ENCODE data around the gene CALCOCO1.

- no peak for TF ChIP-seq EZH2phosphoT487 (IDR thresholded peaks at IDR 0.05; ENCODE audit: borderline replicate concordance, low read depth, low read length)
- TF ChIP-seq CTCF (conservative IDR thresholded peaks at IDR 0.05; ENCODE audit: low read length): no peak
Measured at GRCh38 chr12:53735556-53735955, 8.3 kb upstream of the CALCOCO1 start.

Data from OCI-LY7 (cell line).